Lung (tissue), 12 donors: ENCODE data around the gene ENPEP. TPM values are rescaled to one million over a fixed set of nuclear protein-coding genes. Genes with fewer than 3 reads are reported as not detected.
A peak's percentile ranks its signal among the peaks of the same experiment; 100 is the strongest.

Experiments
- ATAC-seq: fragments of 200-7000 bp; cut with Tn5 transposase; one replicate; pipeline ENCODE4 v1.9.1; 2020; ENCODE audit warnings: moderate number of reproducible peaks; ENCODE audit not compliant: insufficient read depth, low FRiP score
- DNase-seq, 3 donors: peaks; one replicate each; pipeline ENCODE4 v3.0.0-alpha.2; 2013 to 2017
- H3K27ac ChIP-seq, 2 donors: one replicate each; pipeline ENCODE4 v1.5.1; 2013; ENCODE audit warnings: mild to moderate bottlenecking in 2 of 2, moderate library complexity in 2 of 2, control low read depth in 1 of 2, inconsistent platforms in 1 of 2, low read depth in 1 of 2, low read length in 1 of 2
- H3K27me3 ChIP-seq, 3 donors: one replicate each; pipeline ENCODE4 v1.5.1; 2013; ENCODE audit warnings: low read length in 2 of 3; ENCODE audit not compliant: control insufficient read depth in 3 of 3, insufficient read depth in 3 of 3
- H3K36me3 ChIP-seq, 4 donors: one replicate each; pipeline ENCODE4 v1.5.1; 2013; ENCODE audit warnings: low read length in 4 of 4, mild to moderate bottlenecking in 1 of 4, moderate library complexity in 1 of 4; ENCODE audit not compliant: control insufficient read depth in 4 of 4, insufficient read depth in 4 of 4
- H3K4me1 ChIP-seq, 5 donors: one replicate each; pipeline ENCODE4 v1.5.1; 2013; ENCODE audit warnings: low read length in 5 of 5, mild to moderate bottlenecking in 2 of 5, moderate library complexity in 1 of 5; ENCODE audit not compliant: control insufficient read depth in 5 of 5, insufficient read depth in 5 of 5
- H3K4me3 ChIP-seq: one replicate; pipeline ENCODE4 v1.5.1; 2013; ENCODE audit warnings: mild to moderate bottlenecking, control low read depth, moderate library complexity
- H3K9ac ChIP-seq, 2 donors: one replicate each; pipeline ENCODE4 v1.5.1; 2013; ENCODE audit warnings: low read length in 2 of 2, control low read depth in 1 of 2; ENCODE audit not compliant: insufficient read depth in 1 of 2
- H3K9me3 ChIP-seq, 4 donors: one replicate each; pipeline ENCODE4 v1.5.1; 2013; ENCODE audit warnings: low read length in 3 of 4, mild to moderate bottlenecking in 1 of 4, moderate library complexity in 1 of 4; ENCODE audit not compliant: control insufficient read depth in 4 of 4, insufficient read depth in 3 of 4
- CTCF ChIP-seq: IDR thresholded peaks from 2 replicates; pipeline ENCODE4 v1.5.1; 2012; ENCODE audit warnings: mild to moderate bottlenecking; ENCODE audit errors: control extremely low read depth, extremely low read depth
- WGBS, 2 donors: extraction: QIAGEN DNeasy Blood & Tissue Kit; methylation state at CpG; one replicate each; pipeline ENCODE4 v1.1.7; 2013; 5-methylcytosine and 5-hydroxymethylcytosine counted together
- polyA plus RNA-seq, 2 donors: library from polyadenylated mRNA; stranded (reverse); fragments of 200-250 nt; gene quantifications; one replicate each; pipeline ENCODE4 v1.2.1, GENCODE V29; 2013
- total RNA-seq, 2 donors: library from RNA; depleted of rRNA in 1 of 2; stranded (reverse); fragments of >200 nt in 1 of 2; gene quantifications; one replicate each; pipeline ENCODE4 v1.2.1, GENCODE V29; 2014 to 2021
- donor health status: control.
- donor health status: control.
- donor health status: Bipolar disorder and iron deficiency.
- donor health status: healthy.
- donor health status: DM: yes; HTN: yes; CAD: no.

Gene ENPEP
- total and polyA plus RNA-seq, 4 donors: 1.0 to 26.3 (median 3.6) TPM

DNA sequence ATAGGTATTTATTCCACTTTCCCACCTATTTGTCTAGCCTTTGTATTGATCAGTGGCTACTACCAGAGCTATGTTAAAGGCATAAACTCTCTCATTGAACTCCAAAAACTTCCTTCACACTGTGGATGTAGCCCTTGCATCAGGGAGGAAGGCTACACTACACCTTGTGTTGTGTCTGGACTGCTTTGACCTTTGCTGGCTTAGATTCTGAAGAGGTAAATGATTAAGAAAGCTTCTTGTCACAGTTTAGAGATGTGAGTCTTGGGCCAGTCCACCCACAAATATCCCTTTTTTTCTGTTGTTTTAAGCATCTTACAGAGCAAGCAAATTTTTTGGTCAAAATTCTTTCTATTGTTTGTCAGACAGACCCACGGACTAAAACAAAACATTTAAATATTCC is 1.9 kb downstream of the ENPEP start:
- 79 to 83% methylated on average over 1 of the region's 1 CpG for WGBS, 2 donors
- DNase-seq: no peak
- Histone ChIP-seq H3K4me1 (peaks cover 0 to 20% (median 0%) of the 10 kb centered on the region in 5 donors), H3K27me3 (no peaks in the 10 kb centered on the region), H3K9me3 (no peaks in the 10 kb centered on the region), H3K27ac (no peak overlapping the region), H3K36me3 (no peaks in the 10 kb centered on the region), H3K9ac (peak overlapping the region in 1 of 2 donors; percentile 51), H3K4me3 (no peak overlapping the region)
- ATAC-seq: no peak
- TF ChIP-seq CTCF: no peak

GRCh38 chr4:110480031-110480549 is 4.1 kb downstream of the ENPEP start:
- H3K4me3 ChIP-seq: no peak overlapping the region
- H3K9me3 ChIP-seq: no peaks in the 10 kb centered on the region
- peak overlapping the region in 1 of 2 donors; percentile 53 for H3K27ac ChIP-seq
- no peak for TF ChIP-seq CTCF
- H3K9ac ChIP-seq: no peak overlapping the region
- no peaks in the 10 kb centered on the region for H3K36me3 ChIP-seq
- WGBS, 2 donors: 82 to 90% methylated on average over 8 of the region's 8 CpGs
- H3K27me3 ChIP-seq: no peaks in the 10 kb centered on the region
- peaks cover 0 to 25% (median 5%) of the 10 kb centered on the region in 5 donors for H3K4me1 ChIP-seq
- ATAC-seq: no peak
- peak; percentile 16 to 72 (median 67) for DNase-seq

- Histone ChIP-seq H3K36me3 (no peaks in the 10 kb centered on the region), H3K4me1 (peaks cover 0 to 26% (median 8%) of the 10 kb centered on the region in 5 donors), H3K27me3 (no peaks in the 10 kb centered on the region), H3K9ac (no peak overlapping the region), H3K9me3 (no peaks in the 10 kb centered on the region), H3K27ac (peak overlapping the region in 1 of 2 donors; percentile 21), H3K4me3 (no peak overlapping the region)
- ATAC-seq: no peak
- no peak for TF ChIP-seq CTCF
- peak in 1 of 3 donors; percentile 46 for DNase-seq
- 79 to 86% methylated on average over 6 of the region's 6 CpGs for WGBS, 2 donors
Measured at GRCh38 chr4:110480746-110481271, 4.9 kb downstream of the ENPEP start.

DNA sequence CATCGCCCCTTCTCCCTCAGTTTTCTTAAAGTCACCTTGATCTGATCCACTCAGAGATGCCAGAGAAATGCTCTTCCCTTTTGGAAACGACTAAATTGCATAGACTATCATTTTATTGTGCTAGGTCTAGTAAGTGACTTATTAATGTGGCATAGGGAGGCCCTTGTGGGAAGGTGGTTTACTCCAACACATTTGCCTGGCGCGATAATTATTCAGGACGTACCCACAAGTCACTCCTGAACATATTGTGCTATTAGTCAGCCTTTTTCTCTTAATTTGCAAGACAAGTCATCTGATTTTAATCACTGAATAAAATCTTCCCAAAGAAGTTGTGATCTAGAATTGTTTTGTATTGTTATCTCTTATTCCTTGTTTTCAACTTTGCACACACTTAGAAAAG is 7.6 kb downstream of the ENPEP start:
- H3K4me1 ChIP-seq: peaks cover 1 to 34% (median 16%) of the 10 kb centered on the region in 5 donors
- DNase-seq: no peak
- WGBS, 2 donors: 82 to 88% methylated on average over 5 of the region's 5 CpGs
- no peaks in the 10 kb centered on the region for H3K27me3 ChIP-seq
- H3K9ac ChIP-seq: no peak overlapping the region
- ATAC-seq: no peak
- H3K36me3 ChIP-seq: no peaks in the 10 kb centered on the region
- no peaks in the 10 kb centered on the region for H3K9me3 ChIP-seq
- no peak overlapping the region for H3K4me3 ChIP-seq
- TF ChIP-seq CTCF: no peak
- no peak overlapping the region for H3K27ac ChIP-seq
